Mammary epithelial cell (primary cell): ENCODE results near the gene ERC1.

Experiments used
- EZH2 ChIP-seq: IDR thresholded peaks from 2 replicates; pipeline ENCODE4 v1.6.1; 2012; ENCODE audit warnings: low read length, inconsistent platforms, borderline replicate concordance
- TF ChIP-seq, protein P1 (sequence below), 2 donors: IDR thresholded peaks in 1 of 2; conservative IDR thresholded peaks in 1 of 2; 2 replicates each; pipeline ENCODE4 v1.5.1; 2011 to 2012; ENCODE audit warnings: inconsistent platforms in 2 of 2, low read length in 2 of 2, mild to moderate bottlenecking in 2 of 2, control low read depth in 1 of 2, low read depth in 1 of 2; ENCODE audit not compliant: insufficient read depth in 1 of 2; ENCODE audit errors: extremely low read depth in 1 of 2

DNA sequence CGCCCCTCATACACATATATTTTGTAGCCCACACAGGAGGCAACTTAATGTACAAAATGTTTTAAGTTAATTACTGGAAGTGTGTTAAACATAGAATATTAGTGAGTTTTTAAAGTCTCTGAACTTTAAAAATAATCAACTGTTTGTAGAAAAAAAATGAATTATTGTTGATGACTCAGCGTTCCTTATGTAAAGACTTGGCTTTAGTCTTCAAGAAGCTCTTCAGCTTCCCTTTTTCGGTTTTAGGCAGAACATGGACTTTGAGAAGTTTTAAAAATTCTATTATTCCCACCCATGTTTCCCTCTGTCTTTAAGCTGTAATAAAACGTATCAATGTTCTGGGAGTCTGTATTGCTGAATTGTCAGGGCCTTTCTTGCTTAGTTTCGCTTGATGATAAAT is 333.9 kb downstream of the ERC1 start:
- TF ChIP-seq, protein P1, sequence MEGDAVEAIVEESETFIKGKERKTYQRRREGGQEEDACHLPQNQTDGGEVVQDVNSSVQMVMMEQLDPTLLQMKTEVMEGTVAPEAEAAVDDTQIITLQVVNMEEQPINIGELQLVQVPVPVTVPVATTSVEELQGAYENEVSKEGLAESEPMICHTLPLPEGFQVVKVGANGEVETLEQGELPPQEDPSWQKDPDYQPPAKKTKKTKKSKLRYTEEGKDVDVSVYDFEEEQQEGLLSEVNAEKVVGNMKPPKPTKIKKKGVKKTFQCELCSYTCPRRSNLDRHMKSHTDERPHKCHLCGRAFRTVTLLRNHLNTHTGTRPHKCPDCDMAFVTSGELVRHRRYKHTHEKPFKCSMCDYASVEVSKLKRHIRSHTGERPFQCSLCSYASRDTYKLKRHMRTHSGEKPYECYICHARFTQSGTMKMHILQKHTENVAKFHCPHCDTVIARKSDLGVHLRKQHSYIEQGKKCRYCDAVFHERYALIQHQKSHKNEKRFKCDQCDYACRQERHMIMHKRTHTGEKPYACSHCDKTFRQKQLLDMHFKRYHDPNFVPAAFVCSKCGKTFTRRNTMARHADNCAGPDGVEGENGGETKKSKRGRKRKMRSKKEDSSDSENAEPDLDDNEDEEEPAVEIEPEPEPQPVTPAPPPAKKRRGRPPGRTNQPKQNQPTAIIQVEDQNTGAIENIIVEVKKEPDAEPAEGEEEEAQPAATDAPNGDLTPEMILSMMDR (conservative IDR thresholded peaks at IDR 0.05 in 1 of 2, IDR thresholded peaks at IDR 0.05 in 1 of 2; ENCODE audit: extremely low read depth in 1 of 2, insufficient read depth in 1 of 2, low read depth in 1 of 2, low read length in 2 of 2) = no peak
- TF ChIP-seq EZH2 = no peak
